Stimulated activated CD8-positive, alpha-beta memory T cell treated with anti-CD3 and anti-CD28 coated beads, Interleukin-7, amount 100 ng/mL, for 48 hours (primary cell): Measurements from ENCODE around the gene PRPS1.
"Not testable (repeated sequence)": the region's sequence is repeated elsewhere in the genome, so short reads cannot be mapped to it uniquely, and the experiment has no call there.

Experiments
- DNase-seq, 2 donors: peaks; one replicate each; pipeline ENCODE4 v3.0.0-alpha.2; 2020; ENCODE audit warnings: low read depth in 1 of 2; ENCODE audit errors: extremely low read depth in 1 of 2

Gene PRPS1

GRCh38 chrX:107629540-107629909, 1.2 kb downstream of the PRPS1 start:
- DNase-seq: no peak

GRCh38 chrX:107630031-107630689, 1.9 kb downstream of the PRPS1 start:
- no peak for DNase-seq

- DNase-seq: no peak
Observed at GRCh38 chrX:107632346-107632745, 4.0 kb downstream of the PRPS1 start.

GRCh38 chrX:107646735-107647134, 18.4 kb downstream of the PRPS1 start:
- DNase-seq: no peak

GRCh38 chrX:107648332-107648731, 20.0 kb downstream of the PRPS1 start:
- DNase-seq: no peak

GRCh38 chrX:107654566-107654871, 26.2 kb downstream of the PRPS1 start:
- DNase-seq: no peak

- peak; percentile 23 to 32 for DNase-seq
Observed at GRCh38 chrX:107654872-107655761, 26.8 kb downstream of the PRPS1 start.

GRCh38 chrX:107656978-107657377, 28.7 kb downstream of the PRPS1 start:
- no peak for DNase-seq

GRCh38 chrX:107658660-107659059, 30.4 kb downstream of the PRPS1 start:
- DNase-seq: no peak

GRCh38 chrX:107659286-107659685, 31.0 kb downstream of the PRPS1 start:
- no peak for DNase-seq

- DNase-seq: no peak
Observed at GRCh38 chrX:107659768-107660167, 31.5 kb downstream of the PRPS1 start.

- DNase-seq: no peak
Observed at GRCh38 chrX:107662145-107662544, 33.8 kb downstream of the PRPS1 start.

- DNase-seq: no peak
Observed at GRCh38 chrX:107662824-107663223, 34.5 kb downstream of the PRPS1 start.

- DNase-seq: no peak
Observed at GRCh38 chrX:107666931-107667330, 38.6 kb downstream of the PRPS1 start.

GRCh38 chrX:107667426-107667825, 39.1 kb downstream of the PRPS1 start:
- DNase-seq: no peak

- not testable (repeated sequence) for DNase-seq
Observed at GRCh38 chrX:107668710-107669109, 40.4 kb downstream of the PRPS1 start.

GRCh38 chrX:107669261-107669660, 41.0 kb downstream of the PRPS1 start:
- DNase-seq: no peak

GRCh38 chrX:107669885-107670628, 41.7 kb downstream of the PRPS1 start:
- DNase-seq: no peak

GRCh38 chrX:107671256-107671655, 42.9 kb downstream of the PRPS1 start:
- DNase-seq: not testable (repeated sequence)

GRCh38 chrX:107672955-107673378, 44.7 kb downstream of the PRPS1 start:
- DNase-seq: peak; percentile 55 to 58

GRCh38 chrX:107673431-107673830, 45.1 kb downstream of the PRPS1 start:
- DNase-seq: no peak
